ENCODE measurements around the gene CRTC1.
A peak's percentile ranks its signal among the peaks of the same experiment; 100 is the strongest.

Gene CRTC1

DNA sequence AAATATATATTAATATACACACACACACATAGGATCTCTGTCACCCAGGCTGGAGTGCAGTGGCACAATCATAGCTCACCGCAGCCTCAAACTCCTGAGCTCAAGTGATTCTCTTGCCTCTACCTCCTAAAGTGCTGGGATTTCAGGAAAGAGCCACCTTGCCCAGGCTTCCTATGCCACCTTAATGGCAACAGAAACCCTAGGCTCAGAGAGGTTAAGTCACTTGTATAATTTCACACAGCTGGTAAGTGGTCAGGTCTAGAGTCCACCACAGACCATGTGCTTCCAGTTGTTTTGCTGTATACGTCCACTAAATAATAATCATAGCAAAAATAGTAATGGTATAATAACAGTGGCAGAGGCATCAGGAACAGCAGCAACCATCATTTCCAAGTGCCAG is 147.0 kb downstream of the CRTC1 start:
- 97% methylated on average over 1 of the region's 2 CpGs for WGBS
- peaks cover 4% of the 10 kb centered on the region; the same call in 1 of the 2 replicates for H3K36me3 ChIP-seq (ENCODE audit: insufficient read depth, low read length)
- no peak overlapping the region for H3K9ac ChIP-seq (ENCODE audit: low read depth, low read length)
- H3K4me3 ChIP-seq (ENCODE audit: low read length) = no peak overlapping the region
- H3K4me1 ChIP-seq (ENCODE audit: insufficient read depth, low read length) = peaks cover 9% of the 10 kb centered on the region
- H3K9me3 ChIP-seq (ENCODE audit: insufficient read depth, low read depth, low read length) = peaks cover 5% of the 10 kb centered on the region; the same call in 1 of the 2 replicates
- peaks cover 8% of the 10 kb centered on the region; the same call in 1 of the 2 replicates for H3K27me3 ChIP-seq (ENCODE audit: insufficient read depth, low read length)
- H3K27ac ChIP-seq (ENCODE audit: low read depth, low read length) = no peak overlapping the region

DNA sequence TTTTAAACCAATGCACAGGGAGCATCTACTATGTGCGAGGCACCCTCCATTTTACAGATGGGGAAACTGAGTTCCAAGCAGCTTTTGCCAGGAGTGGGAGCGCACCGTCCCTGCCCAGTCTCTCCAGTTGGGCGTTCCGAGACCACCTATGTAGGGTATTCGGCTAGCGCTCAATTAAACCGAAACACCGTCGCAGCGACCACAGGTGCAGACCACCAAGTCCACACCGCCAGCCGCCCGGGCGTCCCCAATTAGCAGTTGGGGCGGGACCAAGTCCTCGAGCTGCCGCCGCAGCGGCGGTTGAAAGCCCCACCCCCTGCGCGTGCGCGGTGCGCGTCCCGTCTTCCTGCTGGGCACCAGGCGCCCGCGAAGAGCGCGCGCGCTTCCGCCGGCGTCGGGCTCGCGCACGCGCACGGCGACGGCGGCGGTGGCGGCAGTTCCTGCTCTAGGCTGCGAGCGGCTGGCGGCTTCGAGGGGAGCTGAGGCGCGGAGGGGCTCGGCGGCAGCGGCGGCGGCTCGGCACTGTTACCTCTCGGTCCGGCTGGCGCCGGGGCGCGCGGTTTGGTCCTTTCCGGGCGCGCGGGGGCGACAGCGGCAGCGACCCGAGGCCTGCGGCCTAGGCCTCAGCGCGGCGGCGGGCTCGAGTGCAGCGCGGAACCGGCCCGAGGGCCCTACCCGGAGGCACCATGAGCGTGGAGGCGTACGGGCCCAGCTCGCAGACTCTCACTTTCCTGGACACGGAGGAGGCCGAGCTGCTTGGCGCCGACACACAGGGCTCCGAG is 148.2 kb downstream of the CRTC1 start, which contains the start of gene UPF1:
TSS of gene UPF1 (plus strand) at position 436 of the 782 bp plus-strand sequence. CDS start at position 687, 251 bp downstream.
- Histone ChIP-seq H3K27ac (ENCODE audit: low read depth, low read length) (peak within 1 kb of the TSS; percentile 65; the same call in 1 of the 2 replicates), H3K36me3 (ENCODE audit: insufficient read depth, low read length) (peaks cover 14% of the 10 kb centered on the region), H3K27me3 (ENCODE audit: insufficient read depth, low read length) (peaks cover 8% of the 10 kb centered on the region; the same call in 1 of the 2 replicates), H3K9me3 (ENCODE audit: insufficient read depth, low read depth, low read length) (no peaks in the 10 kb centered on the region), H3K4me1 (ENCODE audit: insufficient read depth, low read length) (peaks cover 9% of the 10 kb centered on the region), H3K9ac (ENCODE audit: low read depth, low read length) (peak within 1 kb of the TSS; percentile 87), H3K4me3 (ENCODE audit: low read length) (peak within 1 kb of the TSS; percentile 69)
- 2% methylated on average over 96 of the region's 96 CpGs for WGBS
